BE2C (cell line): Measurements from ENCODE around the gene SAYSD1.

Experiments used
- DNase-seq: peaks from one replicate; pipeline ENCODE4 v3.0.0-alpha.2; 2020
- H3K27me3 ChIP-seq: fragments of 250-450 bp; sonication (Bioruptor Pico); 2 replicates; pipeline ENCODE4 v1.5.1; 2020; ENCODE audit warnings: mild to moderate bottlenecking
- H3K36me3 ChIP-seq: fragments of 250-450 bp; sonication (Bioruptor Pico); 2 replicates; pipeline ENCODE4 v1.5.1; 2020; ENCODE audit warnings: mild to moderate bottlenecking
- H3K4me1 ChIP-seq: fragments of 250-450 bp; sonication (Bioruptor Pico); 2 replicates; pipeline ENCODE4 v1.5.1; 2020
- H3K4me3 ChIP-seq: 2 replicates; pipeline ENCODE4 v1.5.1; 2011; ENCODE audit warnings: low read depth, low read length
- H3K9me3 ChIP-seq: fragments of 250-450 bp; sonication (Bioruptor Pico); 2 replicates; pipeline ENCODE4 v1.5.1; 2020
- TF ChIP-seq, protein P1 (sequence below): IDR thresholded peaks from 2 replicates; pipeline ENCODE4 v1.5.1; 2012; ENCODE audit warnings: mild to moderate bottlenecking, low read depth, low read length

Gene SAYSD1

GRCh38 chr6:39113788-39114187, 1.2 kb downstream of the SAYSD1 start:
- TF ChIP-seq, protein P1, sequence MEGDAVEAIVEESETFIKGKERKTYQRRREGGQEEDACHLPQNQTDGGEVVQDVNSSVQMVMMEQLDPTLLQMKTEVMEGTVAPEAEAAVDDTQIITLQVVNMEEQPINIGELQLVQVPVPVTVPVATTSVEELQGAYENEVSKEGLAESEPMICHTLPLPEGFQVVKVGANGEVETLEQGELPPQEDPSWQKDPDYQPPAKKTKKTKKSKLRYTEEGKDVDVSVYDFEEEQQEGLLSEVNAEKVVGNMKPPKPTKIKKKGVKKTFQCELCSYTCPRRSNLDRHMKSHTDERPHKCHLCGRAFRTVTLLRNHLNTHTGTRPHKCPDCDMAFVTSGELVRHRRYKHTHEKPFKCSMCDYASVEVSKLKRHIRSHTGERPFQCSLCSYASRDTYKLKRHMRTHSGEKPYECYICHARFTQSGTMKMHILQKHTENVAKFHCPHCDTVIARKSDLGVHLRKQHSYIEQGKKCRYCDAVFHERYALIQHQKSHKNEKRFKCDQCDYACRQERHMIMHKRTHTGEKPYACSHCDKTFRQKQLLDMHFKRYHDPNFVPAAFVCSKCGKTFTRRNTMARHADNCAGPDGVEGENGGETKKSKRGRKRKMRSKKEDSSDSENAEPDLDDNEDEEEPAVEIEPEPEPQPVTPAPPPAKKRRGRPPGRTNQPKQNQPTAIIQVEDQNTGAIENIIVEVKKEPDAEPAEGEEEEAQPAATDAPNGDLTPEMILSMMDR, result no peak
- H3K4me1 ChIP-seq, result peaks cover 3% of the 10 kb centered on the region; the same call in 1 of the 2 replicates
- no peaks in the 10 kb centered on the region for H3K27me3 ChIP-seq
- H3K9me3 ChIP-seq, result no peaks in the 10 kb centered on the region
- H3K4me3 ChIP-seq, result peak overlapping the region; percentile 85
- DNase-seq, result no peak
- no peaks in the 10 kb centered on the region for H3K36me3 ChIP-seq

- Histone ChIP-seq H3K4me3 (no peak overlapping the region), H3K4me1 (peaks cover 3% of the 10 kb centered on the region; the same call in 1 of the 2 replicates), H3K36me3 (no peaks in the 10 kb centered on the region), H3K27me3 (no peaks in the 10 kb centered on the region), H3K9me3 (no peaks in the 10 kb centered on the region)
- DNase-seq, result no peak
- TF ChIP-seq, protein P1, result no peak
Measured at GRCh38 chr6:39111280-39111679, 3.7 kb downstream of the SAYSD1 start.

DNA sequence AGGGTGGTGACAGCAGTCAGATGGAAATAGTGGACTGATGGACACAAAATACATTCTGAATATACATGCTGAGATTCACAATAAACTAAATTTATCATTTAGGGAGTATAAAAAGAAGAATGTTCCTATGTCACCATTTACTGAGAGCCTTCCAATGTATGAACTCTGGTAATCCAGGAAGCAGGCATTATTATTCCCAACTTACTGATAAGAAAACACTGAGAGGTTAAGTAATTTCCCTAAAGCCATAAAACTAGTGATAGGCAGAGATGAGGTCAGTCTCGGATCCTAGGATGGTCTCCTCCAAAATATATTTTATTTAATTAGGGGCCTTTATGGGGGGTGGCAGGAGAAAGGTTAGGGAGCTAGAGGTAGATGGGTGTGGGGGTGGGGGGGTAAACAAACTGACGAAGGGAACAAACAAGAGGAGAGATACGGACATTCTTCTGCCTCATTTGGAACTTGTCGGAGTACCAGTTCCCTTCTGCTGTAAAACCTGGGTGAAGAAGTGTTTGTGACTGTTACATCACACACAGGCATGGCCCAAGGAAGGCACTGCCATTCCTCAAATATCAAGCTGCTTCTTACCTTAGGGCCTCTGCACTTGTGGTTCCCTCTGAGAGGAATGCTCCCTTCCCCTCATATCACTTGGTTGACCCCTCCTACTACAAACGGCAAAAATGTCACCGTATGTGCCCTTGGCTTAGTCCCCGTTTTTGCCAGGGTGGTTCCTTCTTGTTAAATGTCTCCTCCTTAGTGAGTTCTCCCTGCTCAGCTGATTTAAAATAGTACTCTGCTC, 6.7 kb downstream of the SAYSD1 start:
- H3K4me3 ChIP-seq, result no peak overlapping the region
- H3K4me1 ChIP-seq, result no peaks in the 10 kb centered on the region
- no peak for DNase-seq
- TF ChIP-seq, protein P1, result no peak
- no peaks in the 10 kb centered on the region for H3K36me3 ChIP-seq
- no peaks in the 10 kb centered on the region for H3K9me3 ChIP-seq
- H3K27me3 ChIP-seq, result no peaks in the 10 kb centered on the region

- TF ChIP-seq, protein P1, result no peak
- H3K4me1 ChIP-seq, result no peaks in the 10 kb centered on the region
- no peaks in the 10 kb centered on the region for H3K9me3 ChIP-seq
- no peak overlapping the region for H3K4me3 ChIP-seq
- no peaks in the 10 kb centered on the region for H3K27me3 ChIP-seq
- H3K36me3 ChIP-seq, result no peaks in the 10 kb centered on the region
- DNase-seq, result no peak
Measured at GRCh38 chr6:39107641-39108040, 7.3 kb downstream of the SAYSD1 start.

GRCh38 chr6:39107034-39107433, 8.0 kb downstream of the SAYSD1 start:
- Histone ChIP-seq H3K4me1 (no peaks in the 10 kb centered on the region), H3K36me3 (no peaks in the 10 kb centered on the region), H3K9me3 (no peaks in the 10 kb centered on the region), H3K27me3 (no peaks in the 10 kb centered on the region), H3K4me3 (no peak overlapping the region)
- DNase-seq, result no peak
- TF ChIP-seq, protein P1, result no peak

DNA sequence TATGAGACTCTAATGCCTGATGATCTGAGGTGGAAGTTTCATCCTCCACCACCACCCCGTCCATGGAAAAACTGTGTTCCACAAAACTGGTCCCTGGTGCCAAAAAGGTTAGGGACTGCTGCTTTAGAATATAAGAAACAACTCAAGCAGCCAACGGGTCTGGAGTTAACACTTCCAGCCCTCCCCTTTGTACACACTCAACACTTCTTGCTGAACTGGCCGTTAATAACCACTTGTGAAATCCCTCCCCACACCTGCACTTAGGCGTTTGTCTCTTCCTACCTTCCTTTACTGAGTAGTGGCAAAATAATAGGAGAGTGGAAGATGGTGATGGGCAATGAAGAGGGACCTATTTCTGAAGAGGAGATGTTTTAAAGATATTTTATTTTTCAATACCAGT, 10.5 kb downstream of the SAYSD1 start:
- TF ChIP-seq, protein P1, result no peak
- no peak for DNase-seq

More for the DNA sequence above, 10.5 kb downstream of the SAYSD1 start:
- Histone ChIP-seq H3K36me3 (no peaks in the 10 kb centered on the region), H3K27me3 (no peaks in the 10 kb centered on the region), H3K4me3 (no peak overlapping the region), H3K4me1 (no peaks in the 10 kb centered on the region), H3K9me3 (no peaks in the 10 kb centered on the region)
